Stomach (tissue), 4 donors: ENCODE data around the gene CFAP74.

Source experiments
- POLR2A ChIP-seq, 4 donors: fragments of 450-650 bp; IDR thresholded peaks; one replicate each; pipeline ENCODE4 v1.6.1; 2016; ENCODE audit warnings: antibody characterized with exemption in 4 of 4, control low read depth in 2 of 4, mild to moderate bottlenecking in 1 of 4, moderate library complexity in 1 of 4
- TF ChIP-seq, protein P1 (sequence below), 7 experiments: fragments of 450-650 bp in 4 of 7; fragments of 200-600 bp in 3 of 7; sonication (generic) in 3 of 7; IDR thresholded peaks; one replicate each; pipeline ENCODE4 v1.5.1; 2016 to 2019; ENCODE audit warnings: antibody characterized with exemption in 7 of 7, control low read depth in 2 of 7, mild to moderate bottlenecking in 1 of 7

GRCh38 chr1:2050793-2051682 lies 47.5 kb upstream of the CFAP74 start:
- TF ChIP-seq, protein P1, sequence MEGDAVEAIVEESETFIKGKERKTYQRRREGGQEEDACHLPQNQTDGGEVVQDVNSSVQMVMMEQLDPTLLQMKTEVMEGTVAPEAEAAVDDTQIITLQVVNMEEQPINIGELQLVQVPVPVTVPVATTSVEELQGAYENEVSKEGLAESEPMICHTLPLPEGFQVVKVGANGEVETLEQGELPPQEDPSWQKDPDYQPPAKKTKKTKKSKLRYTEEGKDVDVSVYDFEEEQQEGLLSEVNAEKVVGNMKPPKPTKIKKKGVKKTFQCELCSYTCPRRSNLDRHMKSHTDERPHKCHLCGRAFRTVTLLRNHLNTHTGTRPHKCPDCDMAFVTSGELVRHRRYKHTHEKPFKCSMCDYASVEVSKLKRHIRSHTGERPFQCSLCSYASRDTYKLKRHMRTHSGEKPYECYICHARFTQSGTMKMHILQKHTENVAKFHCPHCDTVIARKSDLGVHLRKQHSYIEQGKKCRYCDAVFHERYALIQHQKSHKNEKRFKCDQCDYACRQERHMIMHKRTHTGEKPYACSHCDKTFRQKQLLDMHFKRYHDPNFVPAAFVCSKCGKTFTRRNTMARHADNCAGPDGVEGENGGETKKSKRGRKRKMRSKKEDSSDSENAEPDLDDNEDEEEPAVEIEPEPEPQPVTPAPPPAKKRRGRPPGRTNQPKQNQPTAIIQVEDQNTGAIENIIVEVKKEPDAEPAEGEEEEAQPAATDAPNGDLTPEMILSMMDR (IDR thresholded peaks at IDR 0.05), result no peak
- TF ChIP-seq POLR2A (IDR thresholded peaks at IDR 0.05), result no peak
